Epithelial cell of prostate (primary cell): ENCODE results near the gene SBF2.
A peak's percentile ranks its signal among the peaks of the same experiment; 100 is the strongest.
"Not testable (repeated sequence)": the region's sequence is repeated elsewhere in the genome, so short reads cannot be mapped to it uniquely, and the experiment has no call there.

ENCODE experiments used
- DNase-seq: peaks from one replicate; pipeline ENCODE4 v3.0.0-alpha.2; 2011; ENCODE audit warnings: low read depth, low spot score
- H3K27ac ChIP-seq: fragments of 450-650 bp; 2 replicates; pipeline ENCODE4 v1.5.1; 2017; ENCODE audit warnings: mild to moderate bottlenecking

The SBF2 gene

GRCh38 chr11:10080138-10080537 is 213.9 kb downstream of the SBF2 start:
- no peak overlapping the region for H3K27ac ChIP-seq
- DNase-seq: no peak

GRCh38 chr11:10076458-10077141 is 217.4 kb downstream of the SBF2 start:
- no peak overlapping the region for H3K27ac ChIP-seq
- DNase-seq: no peak

- DNase-seq: no peak
- H3K27ac ChIP-seq: no peak overlapping the region
Observed at GRCh38 chr11:10075141-10075540, 218.9 kb downstream of the SBF2 start.

- H3K27ac ChIP-seq: no peak overlapping the region
- DNase-seq: no peak
Observed at GRCh38 chr11:10072841-10073240, 221.2 kb downstream of the SBF2 start.

- DNase-seq: no peak
- no peak overlapping the region for H3K27ac ChIP-seq
Observed at GRCh38 chr11:10072142-10072541, 221.9 kb downstream of the SBF2 start.

GRCh38 chr11:10067629-10068300 is 226.3 kb downstream of the SBF2 start:
- no peak for DNase-seq
- no peak overlapping the region for H3K27ac ChIP-seq

- no peak overlapping the region for H3K27ac ChIP-seq
- no peak for DNase-seq
Observed at GRCh38 chr11:10066441-10066840, 227.6 kb downstream of the SBF2 start.

GRCh38 chr11:10064828-10065227 is 229.2 kb downstream of the SBF2 start:
- no peak overlapping the region for H3K27ac ChIP-seq
- no peak for DNase-seq

- H3K27ac ChIP-seq: no peak overlapping the region
Observed at GRCh38 chr11:10058356-10058755, 235.7 kb downstream of the SBF2 start.

GRCh38 chr11:10051868-10052586 is 242.0 kb downstream of the SBF2 start:
- DNase-seq: no peak
- H3K27ac ChIP-seq: no peak overlapping the region

More at GRCh38 chr11:10058356-10058755, 235.7 kb downstream of the SBF2 start:
- DNase-seq: no peak

- DNase-seq: peak; percentile 65
- peak overlapping the region; percentile 50 for H3K27ac ChIP-seq
Observed at GRCh38 chr11:10050561-10050960, 243.5 kb downstream of the SBF2 start.

GRCh38 chr11:10049756-10050155 is 244.3 kb downstream of the SBF2 start:
- no peak for DNase-seq
- no peak overlapping the region for H3K27ac ChIP-seq

- DNase-seq: no peak
- no peak overlapping the region for H3K27ac ChIP-seq
Observed at GRCh38 chr11:10048350-10048749, 245.7 kb downstream of the SBF2 start.

GRCh38 chr11:10044618-10045017 is 249.4 kb downstream of the SBF2 start:
- H3K27ac ChIP-seq: peak overlapping the region; percentile 6
- DNase-seq: no peak

GRCh38 chr11:10042699-10043098 is 251.3 kb downstream of the SBF2 start:
- no peak for DNase-seq
- H3K27ac ChIP-seq: no peak overlapping the region

GRCh38 chr11:10041748-10042446 is 252.1 kb downstream of the SBF2 start:
- H3K27ac ChIP-seq: no peak overlapping the region
- DNase-seq: no peak

GRCh38 chr11:10041332-10041731 is 252.7 kb downstream of the SBF2 start:
- H3K27ac ChIP-seq: no peak overlapping the region
- DNase-seq: no peak

- DNase-seq: no peak
Observed at GRCh38 chr11:10038521-10039302, 255.3 kb downstream of the SBF2 start.

GRCh38 chr11:10035932-10036331 is 258.1 kb downstream of the SBF2 start:
- not testable (repeated sequence) for DNase-seq, H3K27ac ChIP-seq

More at GRCh38 chr11:10038521-10039302, 255.3 kb downstream of the SBF2 start:
- no peak overlapping the region for H3K27ac ChIP-seq

- H3K27ac ChIP-seq: no peak overlapping the region
- no peak for DNase-seq
Observed at GRCh38 chr11:10032935-10033334, 261.1 kb downstream of the SBF2 start.
